Measurements from ENCODE around the gene MAP3K3. TPM values are rescaled to one million over a fixed set of nuclear protein-coding genes. Genes with fewer than 3 reads are reported as not detected.

Gene MAP3K3
- total and polyA plus RNA-seq, 10 of the 15 experiments (the other 5 are each of a cell fraction or from before 2014, with no cell fraction given), result 1.6 to 24.1 (median 15.0) TPM

- TF ChIP-seq ZNF687 (IDR thresholded peaks at IDR 0.05) (peak; percentile 36), ZNF384 (IDR thresholded peaks at IDR 0.05; ENCODE audit: borderline replicate concordance, low read depth, low read length) (no peak), RFX5 (IDR thresholded peaks at IDR 0.05; ENCODE audit: low read depth, low read length) (0 out of 2 replicates have a peak, but pooled peaks have one; percentile 15), DPF2 (IDR thresholded peaks at IDR 0.05) (peak; percentile 96), BACH1 (IDR thresholded peaks at IDR 0.05; ENCODE audit: borderline replicate concordance) (peak; percentile 83), E4F1 (IDR thresholded peaks at IDR 0.05; ENCODE audit: borderline replicate concordance, partially characterized antibody) (peak; percentile 64), ZBED1 (IDR thresholded peaks at IDR 0.05; ENCODE audit: borderline replicate concordance) (no peak; the same call in 1 of the 2 replicates), TBL1XR1 (IDR thresholded peaks at IDR 0.05; ENCODE audit: low read depth, low read length) (peak; percentile 22; the same call in 1 of the 2 replicates), MEF2B (IDR thresholded peaks at IDR 0.05; ENCODE audit: partially characterized antibody, poor library complexity, severe bottlenecking) (no peak), SREBF1 (IDR thresholded peaks at IDR 0.05; ENCODE audit: low read length) (no peak), CREB1 (IDR thresholded peaks at IDR 0.05; ENCODE audit: low read depth) (peak; percentile 30), RB1 (IDR thresholded peaks at IDR 0.05; ENCODE audit: borderline replicate concordance) (peak; percentile 93), RELB (IDR thresholded peaks at IDR 0.05; ENCODE audit: low read depth) (peak; percentile 90), ZNF622 (IDR thresholded peaks at IDR 0.05) (no peak), REST (IDR thresholded peaks at IDR 0.05; ENCODE audit: low read depth, low read length) (no peak), PAX5 (IDR thresholded peaks at IDR 0.05; ENCODE audit: borderline replicate concordance, low read depth, low read length) (peak; percentile 69), ATF3 (IDR thresholded peaks at IDR 0.05; ENCODE audit: borderline replicate concordance, extremely low read depth, low read depth, low read length) (no peak), POLR2A (IDR thresholded peaks at IDR 0.05; ENCODE audit: low read depth, low read length) (peak; percentile 98)
Observed at GRCh38 chr17:63741408-63742173, 119.4 kb downstream of the MAP3K3 start, which contains the start of gene STRADA (continued).

Measured in GM12878 (cell line).